Smooth muscle cell (in vitro differentiated cells): ENCODE data around the gene TSPAN18. TPM values are rescaled to one million over a fixed set of nuclear protein-coding genes. Genes with fewer than 3 reads are reported as not detected.

ENCODE experiments used
- DNase-seq: peaks from one replicate; lab custom pipeline; 2025; ENCODE audit not compliant: unreplicated experiment; lab: John Stamatoyannopoulos, UW
- H2AFZ ChIP-seq: fragments of 200-600 bp; sonication (generic); 2 replicates; pipeline ENCODE4 v1.6.0; 2016; ENCODE audit warnings: antibody characterized with exemption, low read depth, mild to moderate bottlenecking
- H3F3A ChIP-seq: fragments of 200-600 bp; sonication (generic); 2 replicates; pipeline ENCODE4 v1.6.0; 2017; ENCODE audit warnings: antibody characterized with exemption, low read depth
- H3K27ac ChIP-seq: fragments of 200-600 bp; sonication (generic); 2 replicates; pipeline ENCODE4 v1.5.1; 2016; ENCODE audit warnings: low read depth, mild to moderate bottlenecking
- H3K27me3 ChIP-seq: fragments of 200-600 bp; sonication (generic); 2 replicates; pipeline ENCODE4 v1.6.1; 2016; ENCODE audit warnings: low read depth, mild to moderate bottlenecking
- H3K36me3 ChIP-seq: fragments of 200-600 bp; sonication (generic); 2 replicates; pipeline ENCODE4 v1.5.1; 2016; ENCODE audit warnings: low read depth
- H3K4me1 ChIP-seq: fragments of 200-600 bp; sonication (generic); 2 replicates; pipeline ENCODE4 v1.5.1; 2016; ENCODE audit warnings: low read depth
- H3K4me2 ChIP-seq: fragments of 200-600 bp; sonication (generic); 2 replicates; pipeline ENCODE4 v1.6.0; 2016; ENCODE audit warnings: mild to moderate bottlenecking
- H3K4me3 ChIP-seq: fragments of 200-600 bp; sonication (generic); 2 replicates; pipeline ENCODE4 v1.5.1; 2016; ENCODE audit warnings: mild to moderate bottlenecking
- H3K79me2 ChIP-seq: fragments of 200-600 bp; sonication (generic); 2 replicates; pipeline ENCODE4 v1.6.0; 2016; ENCODE audit warnings: low read depth, mild to moderate bottlenecking
- H3K9ac ChIP-seq: fragments of 200-600 bp; sonication (generic); 2 replicates; pipeline ENCODE4 v1.6.0; 2016; ENCODE audit warnings: low read depth
- H3K9me3 ChIP-seq: fragments of 200-600 bp; sonication (generic); replicated peaks from 2 replicates; pipeline ENCODE4 v1.5.1; 2016; ENCODE audit warnings: low read depth
- H4K20me1 ChIP-seq: fragments of 200-600 bp; sonication (generic); 2 replicates; pipeline ENCODE4 v1.6.0; 2016; ENCODE audit warnings: low read depth
- WGBS: methylation state at CpG from one replicate; pipeline ENCODE4 v1.1.7; 2016; ENCODE audit warnings: low lambda C conversion rate; 5-methylcytosine and 5-hydroxymethylcytosine counted together
- polyA plus RNA-seq: library from polyadenylated mRNA; unstranded; fragments of >200 nt; fragmentation: Nextera tagmentation; extraction: Ambion mirVana; gene quantifications from 2 replicates; pipeline ENCODE4 v1.2.1, GENCODE V29; 2016
- total RNA-seq: library from RNA; depleted of rRNA; stranded (reverse); fragments of >200 nt; gene quantifications from 2 replicates; pipeline ENCODE4 v1.2.3, GENCODE V29; 2014
- TF ChIP-seq, protein P1 (sequence below): fragments of 200-600 bp; sonication (generic); IDR thresholded peaks from 2 replicates; pipeline ENCODE4 v1.5.1; 2017; ENCODE audit warnings: borderline replicate concordance, mild to moderate bottlenecking, antibody characterized with exemption; ENCODE audit not compliant: insufficient read depth, poor library complexity, severe bottlenecking

The TSPAN18 gene
- total and polyA plus RNA-seq, 2 experiments from 2014 or later = 3.4 to 15.3 TPM

DNA sequence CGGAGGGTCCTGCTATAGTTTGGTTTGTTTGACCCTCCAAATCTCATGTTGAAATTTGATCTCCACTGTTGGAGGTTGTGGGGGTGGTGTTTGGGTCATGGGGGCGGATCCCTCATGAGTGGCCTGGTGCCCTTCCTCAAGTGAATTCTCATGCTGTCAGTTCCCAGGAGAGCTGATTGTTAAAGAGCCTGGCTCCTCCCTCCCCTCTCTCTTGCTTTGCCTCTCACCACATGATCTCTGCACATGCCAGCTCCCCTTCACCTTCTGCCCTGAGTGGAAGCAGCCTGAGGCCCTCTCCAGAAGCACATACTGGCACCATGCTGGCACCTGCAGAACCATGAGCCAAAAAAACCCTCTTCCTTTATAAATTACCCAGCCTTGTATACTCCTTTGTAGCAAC is 7.1 kb downstream of the TSPAN18 start:
- no peak for DNase-seq
- WGBS = 91% methylated on average over 2 of the region's 2 CpGs
- H3K9me3 ChIP-seq = no peaks in the 10 kb centered on the region
- TF ChIP-seq, protein P1, sequence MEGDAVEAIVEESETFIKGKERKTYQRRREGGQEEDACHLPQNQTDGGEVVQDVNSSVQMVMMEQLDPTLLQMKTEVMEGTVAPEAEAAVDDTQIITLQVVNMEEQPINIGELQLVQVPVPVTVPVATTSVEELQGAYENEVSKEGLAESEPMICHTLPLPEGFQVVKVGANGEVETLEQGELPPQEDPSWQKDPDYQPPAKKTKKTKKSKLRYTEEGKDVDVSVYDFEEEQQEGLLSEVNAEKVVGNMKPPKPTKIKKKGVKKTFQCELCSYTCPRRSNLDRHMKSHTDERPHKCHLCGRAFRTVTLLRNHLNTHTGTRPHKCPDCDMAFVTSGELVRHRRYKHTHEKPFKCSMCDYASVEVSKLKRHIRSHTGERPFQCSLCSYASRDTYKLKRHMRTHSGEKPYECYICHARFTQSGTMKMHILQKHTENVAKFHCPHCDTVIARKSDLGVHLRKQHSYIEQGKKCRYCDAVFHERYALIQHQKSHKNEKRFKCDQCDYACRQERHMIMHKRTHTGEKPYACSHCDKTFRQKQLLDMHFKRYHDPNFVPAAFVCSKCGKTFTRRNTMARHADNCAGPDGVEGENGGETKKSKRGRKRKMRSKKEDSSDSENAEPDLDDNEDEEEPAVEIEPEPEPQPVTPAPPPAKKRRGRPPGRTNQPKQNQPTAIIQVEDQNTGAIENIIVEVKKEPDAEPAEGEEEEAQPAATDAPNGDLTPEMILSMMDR = no peak
- no peak overlapping the region for H3K27ac ChIP-seq
- no peaks in the 10 kb centered on the region for H4K20me1 ChIP-seq
- peaks cover 6% of the 10 kb centered on the region for H3K79me2 ChIP-seq
- H3K4me1 ChIP-seq = peaks cover 15% of the 10 kb centered on the region
- H3K9ac ChIP-seq = no peak overlapping the region
- H2AFZ ChIP-seq = no peak overlapping the region
- H3K36me3 ChIP-seq = no peaks in the 10 kb centered on the region
- no peak overlapping the region for H3K4me3 ChIP-seq
- H3K27me3 ChIP-seq = no peaks in the 10 kb centered on the region
- H3F3A ChIP-seq = no peaks in the 10 kb centered on the region
- H3K4me2 ChIP-seq = no peak overlapping the region

DNA sequence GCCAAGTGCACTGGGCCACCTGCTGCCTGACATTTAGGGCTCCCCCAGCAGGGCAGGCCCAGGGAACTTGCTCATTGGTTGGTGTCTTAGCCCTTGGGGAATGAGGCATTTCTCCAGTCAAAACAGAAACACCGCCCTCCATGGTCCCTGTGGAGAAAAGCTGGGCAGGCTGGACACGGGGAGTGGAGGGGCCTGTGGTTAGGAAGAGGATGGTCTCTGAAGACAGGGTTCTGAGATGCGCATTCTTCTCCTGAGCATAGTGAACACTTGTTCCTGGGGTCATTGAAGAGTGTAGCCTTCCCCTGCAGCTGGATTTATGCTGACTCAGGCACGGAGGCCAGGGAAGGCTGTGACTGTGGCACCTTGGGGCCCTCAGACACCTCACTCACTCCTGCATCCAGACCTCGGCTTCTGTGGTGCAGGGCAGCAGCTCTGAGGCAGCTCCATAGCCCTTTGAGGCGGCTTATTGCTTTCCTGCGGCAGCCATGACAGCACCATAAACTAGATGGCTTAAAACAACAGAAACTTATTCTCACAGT is 8.2 kb downstream of the TSPAN18 start:
- Histone ChIP-seq H3K27me3 (no peaks in the 10 kb centered on the region), H3K4me1 (peaks cover 4% of the 10 kb centered on the region)

DNA sequence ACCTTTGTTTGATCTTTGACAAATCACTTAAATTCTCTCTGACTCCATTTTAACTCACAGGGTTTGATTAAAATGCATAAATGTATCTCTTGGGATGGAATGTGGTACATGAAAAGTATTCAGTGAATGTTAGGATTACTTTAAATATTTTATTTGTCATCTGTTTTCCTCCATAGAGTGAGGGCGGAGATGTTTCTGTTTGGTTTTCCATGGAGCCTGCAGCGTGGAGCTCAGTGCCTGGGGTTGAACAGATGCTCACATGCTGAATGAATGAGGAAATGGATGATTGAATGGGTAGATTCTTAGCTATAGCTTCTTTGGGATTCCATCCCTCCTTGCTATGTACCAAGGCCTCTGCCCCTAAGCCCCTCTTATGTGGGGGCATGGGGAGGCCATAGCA is 10.0 kb downstream of the TSPAN18 start:
- WGBS = 88% methylated on average over 2 of the region's 2 CpGs
- H3K79me2 ChIP-seq = no peaks in the 10 kb centered on the region
- no peak overlapping the region for H3K27ac ChIP-seq
- no peaks in the 10 kb centered on the region for H3K4me1 ChIP-seq
- no peaks in the 10 kb centered on the region for H3K9me3 ChIP-seq
- no peak overlapping the region for H2AFZ ChIP-seq
- H3K36me3 ChIP-seq = no peaks in the 10 kb centered on the region
- TF ChIP-seq, protein P1 = no peak
- no peak overlapping the region for H3K4me2 ChIP-seq
- H3K4me3 ChIP-seq = no peak overlapping the region
- H4K20me1 ChIP-seq = no peaks in the 10 kb centered on the region
- no peak overlapping the region for H3K9ac ChIP-seq
- no peaks in the 10 kb centered on the region for H3F3A ChIP-seq
- peaks cover 6% of the 10 kb centered on the region for H3K27me3 ChIP-seq
- no peak for DNase-seq

More for the DNA sequence above, 8.2 kb downstream of the TSPAN18 start:
- Histone ChIP-seq H3F3A (no peaks in the 10 kb centered on the region), H3K4me2 (no peak overlapping the region), H3K9ac (no peak overlapping the region), H3K9me3 (no peaks in the 10 kb centered on the region), H3K27ac (no peak overlapping the region), H3K4me3 (no peak overlapping the region), H3K36me3 (no peaks in the 10 kb centered on the region), H2AFZ (no peak overlapping the region), H3K79me2 (peaks cover 6% of the 10 kb centered on the region), H4K20me1 (no peaks in the 10 kb centered on the region)
- 96% methylated on average over 7 of the region's 7 CpGs for WGBS
- DNase-seq = no peak
- TF ChIP-seq, protein P1 = no peak
